Endodermal cell (in vitro differentiated cells): ENCODE results near the gene FAM228B. TPM values are rescaled to one million over a fixed set of nuclear protein-coding genes. Genes with fewer than 3 reads are reported as not detected.
"Not testable (repeated sequence)": the region's sequence is repeated elsewhere in the genome, so short reads cannot be mapped to it uniquely, and the experiment has no call there.

Experiments used
- DNase-seq: peaks from one replicate; pipeline ENCODE4 v3.0.0-alpha.2; 2017
- H3K27ac ChIP-seq: 2 replicates; pipeline ENCODE4 v1.5.1; 2013; ENCODE audit warnings: mild to moderate bottlenecking, low read depth, low read length, moderate library complexity
- H3K27me3 ChIP-seq: 2 replicates; pipeline ENCODE4 v1.6.1; 2013; ENCODE audit warnings: mild to moderate bottlenecking, low read length, moderate library complexity; ENCODE audit not compliant: insufficient read depth, control insufficient read depth, poor library complexity, severe bottlenecking
- H3K36me3 ChIP-seq: 2 replicates; pipeline ENCODE4 v1.7.0; 2013; ENCODE audit warnings: mild to moderate bottlenecking, low read length, moderate library complexity; ENCODE audit not compliant: control insufficient read depth, insufficient read depth
- H3K4me1 ChIP-seq: one replicate; pipeline ENCODE4 v1.7.0; 2013; ENCODE audit warnings: low read length; ENCODE audit not compliant: control insufficient read depth, insufficient read depth
- H3K4me3 ChIP-seq: 2 replicates; pipeline ENCODE4 v1.5.1; 2013; ENCODE audit warnings: mild to moderate bottlenecking, low read length, moderate library complexity
- H3K9ac ChIP-seq: 2 replicates; pipeline ENCODE4 v1.6.1; 2013; ENCODE audit warnings: mild to moderate bottlenecking, low read length, moderate library complexity; ENCODE audit not compliant: poor library complexity, severe bottlenecking; ENCODE audit errors: extremely low read depth
- H3K9me3 ChIP-seq: 2 replicates; pipeline ENCODE4 v1.6.1; 2013; ENCODE audit warnings: mild to moderate bottlenecking, low read length, moderate library complexity; ENCODE audit not compliant: control insufficient read depth
- H3K27ac Mint-ChIP-seq: 2 replicates; pipeline ENCODE4 v1.8.0; 2020; ENCODE audit warnings: mixed read lengths
- H3K27me3 Mint-ChIP-seq: 2 replicates; pipeline ENCODE4 v1.8.0; 2021; ENCODE audit warnings: mild to moderate bottlenecking, mixed read lengths; ENCODE audit not compliant: insufficient read depth
- H3K36me3 Mint-ChIP-seq: 2 replicates; pipeline ENCODE4 v1.8.0; 2020; ENCODE audit warnings: low read depth, mixed read lengths
- H3K4me1 Mint-ChIP-seq: 2 replicates; pipeline ENCODE4 v1.8.0; 2020; ENCODE audit warnings: mixed read lengths
- H3K4me3 Mint-ChIP-seq: 2 replicates; pipeline ENCODE4 v1.8.0; 2020; ENCODE audit warnings: mild to moderate bottlenecking, moderate library complexity, mixed read lengths
- H3K9me3 Mint-ChIP-seq: 2 replicates; pipeline ENCODE4 v1.8.0; 2020; ENCODE audit warnings: mild to moderate bottlenecking, mixed read lengths
- CTCF ChIP-seq: fragments of 200-600 bp; sonication (generic); conservative IDR thresholded peaks from 2 replicates; pipeline ENCODE4 v1.5.0; 2021; ENCODE audit warnings: antibody characterized with exemption, mild to moderate bottlenecking
- WGBS, 2 experiments: methylation state at CpG; one replicate each; pipeline versions ENCODE4 v1.1.5 to v1.1.7; 2013; ENCODE audit warnings: missing lambda C conversion rate in 2 of 2, mixed read lengths in 1 of 2; ENCODE audit not compliant: insufficient coverage in 1 of 2, insufficient read length in 1 of 2; 5-methylcytosine and 5-hydroxymethylcytosine counted together
- total RNA-seq, 2 donors: library from RNA; stranded (reverse); fragmentation: NEBNext Ultra II Directional in 1 of 2; extraction: Animal tissue kit (Norgen Biotek cat#: 25700) in 1 of 2; gene quantifications; 2 replicates in 1 of 2; 3 replicates in 1 of 2; pipeline ENCODE4 v1.2.1, GENCODE V29; 2021

Gene FAM228B
- total RNA-seq, 2 donors from 2014 or later, result 13.2 to 14.6 TPM

GRCh38 chr2:24107336-24107735 is 15.9 kb upstream of the FAM228B start:
- Histone ChIP-seq H3K9ac (no peak overlapping the region), H3K36me3 (no peaks in the 10 kb centered on the region), H3K27ac (no peak overlapping the region), H3K4me3 (no peak overlapping the region), H3K27me3 (no peaks in the 10 kb centered on the region), H3K4me1 (no peaks in the 10 kb centered on the region), H3K9me3 (no peaks in the 10 kb centered on the region)
- Mint-ChIP-seq H3K27ac (no peak overlapping the region), H3K4me1 (peaks cover 4% of the 10 kb centered on the region), H3K9me3 (peaks cover 17% of the 10 kb centered on the region), H3K4me3 (no peak overlapping the region), H3K36me3 (no peaks in the 10 kb centered on the region), H3K27me3 (peaks cover 4% of the 10 kb centered on the region)
- TF ChIP-seq CTCF, result no peak
- DNase-seq, result no peak
- WGBS, 2 experiments, result 83 to 86% methylated on average over 1 of the region's 1 CpG

- H3K9me3 Mint-ChIP-seq, result peaks cover 24% of the 10 kb centered on the region
- DNase-seq, H3K9ac ChIP-seq, H3K9me3 ChIP-seq, H3K27me3 Mint-ChIP-seq, H3K27ac Mint-ChIP-seq, H3K4me1 ChIP-seq, H3K36me3 ChIP-seq, H3K4me3 Mint-ChIP-seq, H3K4me1 Mint-ChIP-seq, H3K4me3 ChIP-seq, H3K27me3 ChIP-seq, H3K36me3 Mint-ChIP-seq, H3K27ac ChIP-seq: not testable (repeated sequence)
- 85% methylated on average over 1 of the region's 1 CpG; no CpG with 5 or more reads in 1 of the 2 experiments for WGBS, 2 experiments
Measured at GRCh38 chr2:24109431-24109830, 13.8 kb upstream of the FAM228B start.

- Mint-ChIP-seq H3K9me3 (peaks cover 36% of the 10 kb centered on the region), H3K27ac (no peak overlapping the region), H3K4me1 (no peaks in the 10 kb centered on the region), H3K27me3 (peaks cover 2% of the 10 kb centered on the region), H3K4me3 (no peak overlapping the region), H3K36me3 (no peaks in the 10 kb centered on the region)
- Histone ChIP-seq H3K4me1 (no peaks in the 10 kb centered on the region), H3K36me3 (no peaks in the 10 kb centered on the region), H3K27me3 (no peaks in the 10 kb centered on the region), H3K9ac (no peak overlapping the region), H3K4me3 (no peak overlapping the region), H3K9me3 (peaks cover 19% of the 10 kb centered on the region), H3K27ac (no peak overlapping the region)
- no peak for DNase-seq
- 79 to 88% methylated on average over 5 to 7 of the region's 7 CpGs for WGBS, 2 experiments
- TF ChIP-seq CTCF, result no peak
Measured at GRCh38 chr2:24110660-24111303, 12.5 kb upstream of the FAM228B start.
